ENCODE measurements around the gene UBE2V1.
"Not testable (repeated sequence)": the region's sequence is repeated elsewhere in the genome, so short reads cannot be mapped to it uniquely, and the experiment has no call there.

GRCh38 chr20:50082056-50082455 is 30.9 kb downstream of the UBE2V1 start:
- not testable (repeated sequence) for TF ChIP-seq CTCF (conservative IDR thresholded peaks at IDR 0.05; ENCODE audit: low read length); EZH2phosphoT487 (IDR thresholded peaks at IDR 0.05; ENCODE audit: borderline replicate concordance, low read depth, low read length)
